NCI-H2227 (cell line): ENCODE measurements around the gene HMGCS1.
A peak's percentile ranks its signal among the peaks of the same experiment; 100 is the strongest.
"Not testable (repeated sequence)": the region's sequence is repeated elsewhere in the genome, so short reads cannot be mapped to it uniquely, and the experiment has no call there.

Experiments used
- DNase-seq: peaks from one replicate; lab custom pipeline; 2025; ENCODE audit not compliant: unreplicated experiment; lab: John Stamatoyannopoulos, UW

The HMGCS1 gene

GRCh38 chr5:43313854-43314457 lies 744 bp upstream of the HMGCS1 start:
- DNase-seq, result peak; percentile 73

GRCh38 chr5:43312699-43313034 lies 545 bp downstream of the HMGCS1 start:
- no peak for DNase-seq

GRCh38 chr5:43312076-43312661 lies 1.0 kb downstream of the HMGCS1 start:
- DNase-seq, result no peak

- DNase-seq, result no peak
These were observed 3.6 kb downstream of the HMGCS1 start for GRCh38 chr5:43309637-43310036.

- no peak for DNase-seq
These were observed 4.1 kb downstream of the HMGCS1 start for GRCh38 chr5:43309122-43309521.

- DNase-seq, result not testable (repeated sequence)
These were observed 6.3 kb downstream of the HMGCS1 start for GRCh38 chr5:43306954-43307353.

DNA sequence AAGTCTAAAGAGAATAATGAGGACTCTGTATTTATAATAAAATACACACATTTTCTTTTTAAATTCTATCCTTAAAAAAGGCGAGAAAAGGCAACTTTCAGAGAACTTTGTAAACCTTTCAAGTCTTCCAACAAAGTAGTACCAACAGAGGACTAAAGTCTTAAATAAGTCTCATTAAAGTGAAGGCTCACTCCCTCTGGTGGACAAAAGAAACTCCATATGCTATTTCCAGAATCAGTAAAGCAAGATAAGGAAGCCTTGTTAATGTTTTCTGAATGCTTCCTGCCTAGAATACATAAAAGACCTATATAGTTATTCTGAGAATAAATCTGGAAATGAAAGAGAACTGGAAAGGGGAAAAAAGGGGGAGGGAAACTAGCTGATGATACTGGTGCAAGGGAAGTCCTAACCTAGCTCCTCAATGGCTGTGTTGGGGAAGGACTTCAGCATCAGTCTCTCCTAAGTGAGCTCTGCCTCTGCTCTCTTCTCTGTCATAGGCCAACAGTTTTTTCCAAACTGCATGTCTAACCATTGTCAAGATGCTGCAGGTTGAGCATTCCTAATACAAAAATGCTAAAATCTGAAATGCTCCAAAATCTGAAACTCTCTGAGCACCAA lies 7.2 kb downstream of the HMGCS1 start:
- peak; percentile 75 for DNase-seq

- no peak for DNase-seq
These were observed 8.7 kb downstream of the HMGCS1 start for GRCh38 chr5:43304525-43304924.

DNA sequence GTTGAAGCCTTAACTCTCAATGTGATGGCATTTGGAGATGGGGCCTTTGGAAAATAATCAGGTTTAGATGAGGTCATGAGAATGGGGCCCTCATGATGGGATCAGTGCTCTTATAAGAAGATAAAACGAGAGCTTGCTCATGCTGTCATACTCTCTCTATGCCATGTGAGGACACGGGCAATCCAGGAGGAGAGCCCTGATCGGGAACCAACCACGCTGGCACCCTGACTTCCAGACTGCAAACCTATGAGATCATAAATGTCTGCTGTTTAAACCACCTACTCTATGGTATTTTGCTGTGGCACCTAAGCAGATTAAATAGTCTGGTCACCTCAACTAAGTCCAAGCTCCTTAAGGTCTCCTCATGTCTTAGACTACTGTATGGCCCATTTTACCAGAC lies 10.0 kb downstream of the HMGCS1 start:
- no peak for DNase-seq

- no peak for DNase-seq
These were observed 10.7 kb downstream of the HMGCS1 start for GRCh38 chr5:43302481-43302880.

GRCh38 chr5:43301653-43302091 lies 11.5 kb downstream of the HMGCS1 start:
- no peak for DNase-seq

DNA sequence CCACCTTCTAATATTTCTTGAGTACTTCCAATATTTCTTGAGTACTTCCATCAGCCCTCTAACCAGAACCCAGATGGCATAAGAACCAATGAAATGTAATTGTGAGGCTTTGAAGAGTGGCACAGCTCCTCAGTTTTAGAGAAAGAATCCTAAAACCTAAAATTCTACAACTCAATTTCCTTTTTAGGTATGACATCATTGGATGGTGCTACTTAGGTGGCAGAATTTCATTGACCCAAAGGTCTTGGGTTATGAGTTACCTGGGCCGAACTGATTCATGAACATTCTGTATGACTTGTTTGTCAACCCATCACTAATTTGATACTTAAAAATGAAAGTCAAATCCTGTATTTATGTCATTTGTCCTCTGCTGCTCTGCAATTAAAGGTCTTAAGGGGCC lies 13.1 kb downstream of the HMGCS1 start:
- no peak for DNase-seq

GRCh38 chr5:43298443-43298842 lies 14.8 kb downstream of the HMGCS1 start:
- DNase-seq, result no peak

DNA sequence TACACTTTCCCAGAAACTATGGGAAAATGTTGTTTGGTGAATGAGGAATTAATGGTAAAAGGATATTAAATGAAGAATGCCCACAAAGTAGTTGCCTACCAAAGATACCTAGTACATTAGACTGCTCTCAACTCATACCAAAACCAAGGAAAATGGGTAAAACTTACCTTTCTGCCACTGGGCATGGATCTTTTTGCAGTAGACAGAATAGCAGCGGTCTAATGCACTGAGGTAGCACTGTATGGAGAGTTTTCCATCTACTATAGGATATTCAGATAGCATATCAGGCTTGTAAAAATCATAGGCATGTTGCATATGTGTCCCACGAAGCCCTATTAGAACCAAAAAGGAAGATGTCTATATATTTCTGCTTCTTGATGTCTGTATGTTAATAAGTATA lies 16.4 kb downstream of the HMGCS1 start:
- no peak for DNase-seq

GRCh38 chr5:43295202-43295601 lies 18.0 kb downstream of the HMGCS1 start:
- DNase-seq, result no peak

- no peak for DNase-seq
These were observed 19.0 kb downstream of the HMGCS1 start for GRCh38 chr5:43294226-43294625.

DNA sequence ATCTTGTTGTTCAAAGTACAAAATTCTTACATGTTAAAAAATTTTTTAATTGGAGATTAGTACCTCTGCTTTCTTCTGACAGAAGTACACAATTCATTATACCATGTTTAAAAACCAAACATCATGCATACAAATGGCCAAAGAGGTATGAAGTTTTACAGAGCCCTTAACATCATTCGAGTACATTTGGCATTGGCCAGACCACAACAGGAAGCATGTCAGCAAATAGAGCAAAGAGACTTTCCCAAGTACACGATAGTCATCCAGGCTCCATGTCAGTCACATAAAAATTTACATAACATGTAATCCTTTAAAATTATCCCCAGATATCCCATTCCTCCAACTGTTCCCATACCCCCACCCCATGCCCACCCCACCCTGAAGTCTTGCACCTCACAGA lies 22.5 kb downstream of the HMGCS1 start:
- DNase-seq, result no peak

DNA sequence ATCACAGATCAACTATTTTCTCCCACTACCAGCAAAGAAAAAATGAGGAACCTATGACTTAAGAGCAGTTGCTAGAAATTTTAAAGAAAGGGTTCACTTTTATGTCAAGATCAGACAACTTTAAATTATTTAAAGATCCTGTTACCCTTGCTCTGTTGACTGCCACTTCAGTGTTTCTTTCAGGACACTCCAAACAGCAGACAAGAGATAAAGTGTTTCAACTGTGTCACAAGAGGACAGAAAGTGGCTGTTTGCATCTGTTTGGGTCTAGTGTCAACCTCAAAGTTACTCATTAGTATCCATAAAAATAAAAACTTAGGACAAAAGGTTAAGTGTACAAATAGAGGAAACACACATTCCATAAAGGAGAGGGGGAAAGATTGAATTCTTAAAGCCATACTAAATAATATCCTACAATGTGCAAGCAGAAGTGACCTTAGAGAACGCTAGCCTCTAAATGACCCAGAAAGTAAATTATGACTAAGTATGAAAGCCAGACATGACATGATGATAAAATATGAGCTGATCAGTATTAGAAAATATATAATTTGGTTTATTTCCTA lies 24.9 kb downstream of the HMGCS1 start:
- DNase-seq, result no peak

DNA sequence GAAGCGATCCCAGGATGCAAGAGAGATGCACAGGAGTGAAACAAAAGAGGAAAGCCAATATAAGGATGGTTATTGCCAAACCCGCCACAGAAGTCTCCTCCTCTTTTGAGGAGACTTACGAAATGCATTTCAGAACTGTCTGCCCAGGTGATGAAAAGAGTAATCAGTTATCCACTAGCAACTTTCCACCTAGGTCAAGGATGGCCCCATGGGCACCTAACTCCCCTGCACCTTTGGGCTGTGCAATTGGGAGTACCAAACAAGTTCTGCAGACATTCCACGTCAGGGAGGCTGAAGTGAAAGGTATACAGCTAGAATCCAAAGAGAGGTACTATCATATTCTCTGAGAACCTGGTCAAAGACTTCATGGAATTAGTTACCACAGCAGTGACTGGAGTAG lies 25.7 kb downstream of the HMGCS1 start:
- DNase-seq, result no peak

DNA sequence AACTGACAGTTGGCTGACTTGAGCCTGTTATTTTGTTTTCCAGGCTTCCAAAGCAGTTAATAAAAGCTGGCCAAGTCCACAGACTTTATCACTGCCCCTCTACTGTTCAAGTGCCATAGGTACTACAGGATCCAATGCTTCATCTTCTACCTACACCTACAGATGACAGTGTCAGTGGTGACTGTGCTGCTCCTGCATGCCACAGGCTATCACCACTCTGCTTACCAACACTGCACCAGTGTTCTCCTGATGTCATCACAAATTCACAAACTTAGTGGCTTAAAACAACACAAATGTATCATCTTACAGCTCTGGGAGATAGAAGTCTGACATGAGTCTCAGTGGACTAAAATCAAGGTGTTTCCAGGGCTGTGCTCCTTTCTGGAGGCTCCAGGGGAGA lies 26.6 kb downstream of the HMGCS1 start:
- DNase-seq, result no peak

- DNase-seq, result no peak
These were observed 31.2 kb downstream of the HMGCS1 start for GRCh38 chr5:43281840-43282658.
